Stomach smooth muscle (tissue), 2 donors: ENCODE measurements around the gene H2AZ2.

Experiments used
- H3K27ac ChIP-seq: one replicate; pipeline ENCODE4 v1.7.0; 2013; ENCODE audit warnings: mild to moderate bottlenecking, low read length, inconsistent platforms
- H3K27me3 ChIP-seq, 2 donors: one replicate each; pipeline ENCODE4 v1.7.0; 2013; ENCODE audit warnings: low read length in 2 of 2; ENCODE audit not compliant: insufficient read depth in 2 of 2, control insufficient read depth in 1 of 2
- H3K36me3 ChIP-seq, 2 donors: one replicate each; pipeline ENCODE4 v1.7.0; 2013; ENCODE audit warnings: low read length in 2 of 2; ENCODE audit not compliant: control insufficient read depth in 2 of 2, insufficient read depth in 2 of 2
- H3K4me1 ChIP-seq: one replicate; pipeline ENCODE4 v1.7.0; 2013; ENCODE audit warnings: low read length; ENCODE audit not compliant: control insufficient read depth, insufficient read depth
- H3K4me3 ChIP-seq, 2 donors: one replicate each; pipeline ENCODE4 v1.7.0; 2013; ENCODE audit warnings: low read length in 2 of 2
- H3K9ac ChIP-seq, 2 donors: one replicate each; pipeline ENCODE4 v1.7.0; 2013; ENCODE audit warnings: low read length in 2 of 2, mild to moderate bottlenecking in 1 of 2
- H3K9me3 ChIP-seq, 2 donors: one replicate each; pipeline ENCODE4 v1.7.0; 2013; ENCODE audit warnings: low read length in 2 of 2; ENCODE audit not compliant: control insufficient read depth in 2 of 2
- donor health status: healthy.
- donor health status: Pancreatic carcinoma.

H2AZ2 gene

GRCh38 chr7:44784364-44784763 is 63.5 kb downstream of the H2AZ2 start:
- no peak overlapping the region for H3K27ac ChIP-seq
- no peak overlapping the region for H3K4me3 ChIP-seq

GRCh38 chr7:44783407-44783806 is 64.5 kb downstream of the H2AZ2 start:
- no peak overlapping the region for H3K4me3 ChIP-seq
- H3K9ac ChIP-seq = no peak overlapping the region
- no peak overlapping the region for H3K27ac ChIP-seq
- H3K4me1 ChIP-seq = no peaks in the 10 kb centered on the region
- no peaks in the 10 kb centered on the region for H3K36me3 ChIP-seq
- H3K9me3 ChIP-seq = peaks cover 4 to 5% of the 10 kb centered on the region in 2 donors
- no peaks in the 10 kb centered on the region for H3K27me3 ChIP-seq

More at GRCh38 chr7:44784364-44784763, 63.5 kb downstream of the H2AZ2 start:
- no peak overlapping the region for H3K9ac ChIP-seq
- no peaks in the 10 kb centered on the region for H3K36me3 ChIP-seq
- H3K27me3 ChIP-seq = no peaks in the 10 kb centered on the region
- H3K4me1 ChIP-seq = no peaks in the 10 kb centered on the region
- H3K9me3 ChIP-seq = peaks cover 4 to 5% of the 10 kb centered on the region in 2 donors

GRCh38 chr7:44782460-44782859 is 65.4 kb downstream of the H2AZ2 start:
- H3K27me3 ChIP-seq = no peaks in the 10 kb centered on the region
- H3K4me1 ChIP-seq = no peaks in the 10 kb centered on the region
- H3K36me3 ChIP-seq = no peaks in the 10 kb centered on the region
- H3K9ac ChIP-seq = no peak overlapping the region
- H3K27ac ChIP-seq = no peak overlapping the region
- peaks cover 4 to 5% of the 10 kb centered on the region in 2 donors for H3K9me3 ChIP-seq
- no peak overlapping the region for H3K4me3 ChIP-seq
